Fibroblast of mammary gland (primary cell): ENCODE measurements around the gene CHERP.
"Not testable (repeated sequence)": the region's sequence is repeated elsewhere in the genome, so short reads cannot be mapped to it uniquely, and the experiment has no call there.

ENCODE experiments used
- DNase-seq: peaks from one replicate; pipeline ENCODE4 v3.0.0-alpha.2; 2010; ENCODE audit warnings: low read depth
- H3K4me3 ChIP-seq: 2 replicates; pipeline ENCODE4 v1.5.1; 2011; ENCODE audit warnings: low read depth, mild to moderate bottlenecking, low read length, moderate library complexity; ENCODE audit not compliant: control insufficient read depth
- TF ChIP-seq, protein P1 (sequence below): conservative IDR thresholded peaks from 2 replicates; pipeline ENCODE4 v1.5.1; 2011; ENCODE audit warnings: low read depth, low read length, inconsistent platforms; ENCODE audit not compliant: control insufficient read depth, insufficient read depth

CHERP gene

DNA sequence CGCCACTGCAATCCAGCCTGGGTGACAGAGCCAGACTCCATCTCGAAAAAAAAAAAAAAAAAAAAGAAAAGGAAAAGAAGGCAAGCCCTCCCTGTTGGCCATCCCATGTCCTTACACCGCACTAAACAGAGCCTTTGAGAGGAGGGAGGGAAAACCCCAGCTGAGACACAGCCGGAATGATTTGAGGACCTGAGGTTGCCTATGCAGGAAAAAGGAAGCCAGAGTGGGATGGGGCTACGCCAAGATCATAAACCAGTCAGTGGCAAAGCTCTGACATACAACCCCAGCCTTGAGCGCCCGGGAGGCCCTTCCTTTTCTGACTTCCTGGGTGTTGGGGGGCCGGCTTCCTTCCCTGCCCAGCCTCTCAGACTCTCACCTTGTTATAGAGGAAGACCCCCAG, 12.5 kb upstream of the CHERP start:
- TF ChIP-seq, protein P1, sequence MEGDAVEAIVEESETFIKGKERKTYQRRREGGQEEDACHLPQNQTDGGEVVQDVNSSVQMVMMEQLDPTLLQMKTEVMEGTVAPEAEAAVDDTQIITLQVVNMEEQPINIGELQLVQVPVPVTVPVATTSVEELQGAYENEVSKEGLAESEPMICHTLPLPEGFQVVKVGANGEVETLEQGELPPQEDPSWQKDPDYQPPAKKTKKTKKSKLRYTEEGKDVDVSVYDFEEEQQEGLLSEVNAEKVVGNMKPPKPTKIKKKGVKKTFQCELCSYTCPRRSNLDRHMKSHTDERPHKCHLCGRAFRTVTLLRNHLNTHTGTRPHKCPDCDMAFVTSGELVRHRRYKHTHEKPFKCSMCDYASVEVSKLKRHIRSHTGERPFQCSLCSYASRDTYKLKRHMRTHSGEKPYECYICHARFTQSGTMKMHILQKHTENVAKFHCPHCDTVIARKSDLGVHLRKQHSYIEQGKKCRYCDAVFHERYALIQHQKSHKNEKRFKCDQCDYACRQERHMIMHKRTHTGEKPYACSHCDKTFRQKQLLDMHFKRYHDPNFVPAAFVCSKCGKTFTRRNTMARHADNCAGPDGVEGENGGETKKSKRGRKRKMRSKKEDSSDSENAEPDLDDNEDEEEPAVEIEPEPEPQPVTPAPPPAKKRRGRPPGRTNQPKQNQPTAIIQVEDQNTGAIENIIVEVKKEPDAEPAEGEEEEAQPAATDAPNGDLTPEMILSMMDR: no peak
- DNase-seq: no peak
- H3K4me3 ChIP-seq: no peak overlapping the region

DNA sequence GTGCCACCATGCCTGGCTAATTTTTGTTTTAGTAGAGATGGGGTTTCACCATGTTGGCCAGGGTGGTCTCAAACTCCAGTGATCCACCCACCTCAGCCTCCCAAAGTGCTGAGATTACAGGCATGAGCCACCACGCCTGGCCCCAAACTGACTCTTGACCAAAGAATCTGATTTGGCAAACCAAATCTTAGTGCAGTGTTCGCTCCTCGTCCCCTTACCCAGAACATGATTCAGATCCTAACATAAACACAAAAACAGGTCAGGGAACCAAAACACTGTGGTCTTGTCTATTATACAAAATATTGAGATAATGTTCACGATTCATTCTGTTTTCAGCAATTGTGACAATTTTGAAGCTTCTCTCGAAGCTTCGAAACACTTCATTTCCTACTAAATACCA, 9.7 kb upstream of the CHERP start:
- DNase-seq, H3K4me3 ChIP-seq: not testable (repeated sequence)

DNA sequence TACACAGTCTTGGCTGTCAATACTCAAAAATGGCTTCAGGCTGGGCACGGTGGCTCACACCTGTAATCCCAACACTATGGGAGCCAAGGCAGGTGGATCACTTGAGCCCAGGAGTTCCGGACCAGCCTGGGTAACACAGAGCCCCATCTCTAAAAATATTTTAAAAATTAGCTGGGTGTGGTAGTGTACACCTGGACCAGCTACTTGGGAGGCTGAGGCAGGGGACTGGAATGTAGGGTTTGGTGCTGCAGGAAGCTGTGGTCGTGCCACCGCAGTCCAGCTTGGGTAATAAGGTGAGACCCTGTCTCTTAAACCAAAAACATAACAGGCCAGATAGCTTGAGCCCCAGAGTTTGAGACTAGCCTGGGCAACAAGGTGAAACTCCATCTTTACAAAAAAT, 6.7 kb upstream of the CHERP start:
- H3K4me3 ChIP-seq: no peak overlapping the region
- TF ChIP-seq, protein P1: no peak
- no peak for DNase-seq

DNA sequence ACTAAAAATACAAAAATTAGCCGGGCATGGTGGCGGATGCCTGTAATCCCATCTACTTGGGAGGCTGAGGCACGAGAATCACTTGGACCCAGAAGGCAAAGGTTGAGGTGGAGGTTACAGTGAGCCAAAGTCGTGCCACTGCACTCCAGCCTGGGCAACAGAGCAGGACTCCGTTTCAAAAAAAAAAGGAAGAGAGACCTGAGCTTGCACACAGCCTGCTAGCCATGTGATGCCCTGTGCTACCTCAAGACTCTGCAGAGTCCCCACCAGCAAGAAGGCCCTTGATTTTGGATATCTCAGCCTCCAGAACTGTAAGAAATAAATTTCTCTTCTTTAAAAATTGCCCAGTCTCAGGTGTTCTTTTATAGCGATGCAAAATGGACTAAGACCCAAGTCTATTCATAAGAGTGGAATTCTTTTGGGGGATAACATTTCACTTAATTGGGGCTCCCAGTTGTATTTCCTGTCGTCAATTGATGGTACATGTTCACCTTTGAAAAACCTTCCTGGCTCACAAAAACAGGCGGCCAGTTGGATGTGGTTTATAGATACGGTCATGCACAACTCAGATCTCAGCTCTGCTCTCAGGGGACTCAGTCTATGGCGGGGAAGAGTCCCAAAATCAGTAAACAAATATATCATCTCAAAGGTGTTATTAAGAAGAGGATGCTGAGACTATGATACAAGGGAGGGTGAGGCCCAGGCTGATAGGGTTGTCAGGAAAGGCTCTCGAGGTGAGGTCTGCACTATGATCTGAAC, 2.4 kb upstream of the CHERP start:
- DNase-seq: no peak

DNA sequence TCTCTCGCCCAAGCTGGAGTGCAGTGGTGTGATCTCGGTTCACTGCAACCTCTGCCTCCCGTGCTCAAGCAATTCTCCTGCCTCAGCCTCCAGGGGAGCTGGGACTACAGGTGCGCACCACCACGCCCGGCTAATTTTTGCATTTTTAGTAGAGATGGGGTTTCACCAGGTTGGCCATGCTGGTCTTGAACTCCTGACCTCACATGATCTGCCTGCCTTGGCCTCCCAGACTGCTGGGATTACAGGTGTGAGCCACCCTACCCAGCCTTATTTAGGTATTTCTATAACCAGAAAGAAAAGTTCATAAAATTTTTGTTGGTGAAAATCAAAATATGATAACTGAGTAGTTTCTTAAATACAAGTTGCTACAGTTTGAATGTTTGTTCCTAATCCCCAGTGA, 1.5 kb upstream of the CHERP start:
- not testable (repeated sequence) for DNase-seq
- H3K4me3 ChIP-seq: peak overlapping the region; percentile 93

More for the DNA sequence above, 2.4 kb upstream of the CHERP start:
- TF ChIP-seq, protein P1: no peak
- no peak overlapping the region for H3K4me3 ChIP-seq

DNA sequence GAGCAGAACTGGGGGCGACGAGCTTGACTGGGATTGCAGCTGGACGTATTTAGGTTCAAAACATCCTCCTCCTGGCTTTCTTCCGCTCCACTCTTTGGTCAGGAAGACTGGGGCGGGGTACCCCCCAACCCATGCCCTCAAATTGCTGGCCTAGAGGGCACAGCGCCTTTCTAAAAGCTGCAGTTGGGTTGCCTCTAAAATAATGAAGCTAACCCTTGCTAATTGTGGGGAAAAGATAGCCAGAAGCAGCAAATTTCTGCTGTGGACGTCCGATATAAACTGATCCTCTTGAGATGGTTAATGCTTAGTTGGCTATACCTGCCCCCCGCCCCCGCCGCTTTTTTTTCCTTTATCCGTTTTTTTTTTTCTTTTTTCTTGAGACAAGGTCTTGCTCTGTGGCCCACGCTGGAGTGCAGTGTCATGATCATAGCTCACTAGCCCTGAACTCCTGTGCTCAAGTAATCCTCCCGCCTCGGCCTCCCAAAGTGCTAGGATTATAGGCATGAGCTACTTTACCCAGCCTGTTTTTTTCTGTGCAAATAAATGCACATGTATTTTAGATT, 754 bp upstream of the CHERP start:
- H3K4me3 ChIP-seq: peak overlapping the region; percentile 93
- DNase-seq: peak; percentile 12
- TF ChIP-seq, protein P1: no peak

DNA sequence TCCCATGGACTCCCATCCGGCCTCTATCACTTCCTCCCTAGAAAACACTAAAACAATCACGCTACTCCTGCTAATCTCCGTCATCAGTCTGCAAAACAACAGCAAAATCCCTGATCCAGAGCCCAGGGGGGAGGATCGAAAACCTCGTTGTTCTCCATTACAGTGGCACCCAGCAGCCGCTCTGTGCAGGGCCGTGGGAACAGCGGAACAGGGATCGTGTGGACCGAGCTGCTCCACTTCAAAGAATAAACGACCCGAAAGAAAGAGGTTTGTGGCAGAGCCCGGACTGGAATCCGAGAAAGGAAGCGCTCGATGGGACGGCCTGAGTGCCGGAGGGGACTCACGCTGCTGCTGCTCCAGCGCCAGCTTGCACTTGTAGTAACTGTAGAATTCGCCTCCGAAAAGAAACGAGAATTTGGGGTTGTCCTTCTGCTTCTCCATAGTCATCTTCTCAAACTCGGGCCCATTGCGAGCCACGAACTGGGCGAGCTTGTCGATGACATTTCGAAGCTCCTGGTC, 652 bp downstream of the CHERP start:
- peak overlapping the region; percentile 93 for H3K4me3 ChIP-seq
- TF ChIP-seq, protein P1: no peak
- DNase-seq: peak; percentile 23
